HEK293 (cell line): Measurements from ENCODE around the gene CYP2D6.
"Not testable (repeated sequence)": the region's sequence is repeated elsewhere in the genome, so short reads cannot be mapped to it uniquely, and the experiment has no call there.

ENCODE experiments used
- CTCF ChIA-PET: fragments of 350-600 bp; formaldehyde crosslinking; extraction: SDS; loops from one replicate; lab custom pipeline; 2021; ENCODE audit warnings: antibody characterized with exemption; lab: Yijun Ruan, JAX
- POLR2A ChIA-PET: fragments of 300-600 bp; formaldehyde crosslinking; extraction: SDS; loops from one replicate; lab custom pipeline; 2020; ENCODE audit warnings: antibody characterized with exemption, inconsistent platforms; lab: Yijun Ruan, JAX
- H3K27ac ChIP-seq: fragments of 200-500 bp; sonication (Bioruptor generic); 2 replicates; pipeline ENCODE4 v1.5.1; 2014; ENCODE audit warnings: low read depth, low read length, control low read depth, inconsistent platforms; ENCODE audit errors: extremely low read depth
- H3K36me3 ChIP-seq, 2 experiments: fragments of 200-500 bp in 1 of 2; sonication (Bioruptor generic) in 1 of 2; 1 replicate in 1 of 2; 2 replicates in 1 of 2; pipeline ENCODE4 v1.5.1; 2014 to 2017; ENCODE audit warnings: inconsistent platforms in 2 of 2, low read length in 2 of 2; ENCODE audit not compliant: control insufficient read depth in 2 of 2, insufficient read depth in 1 of 2
- H3K4me1 ChIP-seq: fragments of 200-500 bp; sonication (Bioruptor generic); 2 replicates; pipeline ENCODE4 v1.5.1; 2014; ENCODE audit warnings: mild to moderate bottlenecking, low read length, inconsistent platforms; ENCODE audit not compliant: control insufficient read depth, insufficient read depth
- H3K4me3 ChIP-seq: 2 replicates; pipeline ENCODE4 v1.5.1; 2011; ENCODE audit warnings: low read depth, mild to moderate bottlenecking, control low read depth, low read length, moderate library complexity
- H3K9me3 ChIP-seq: fragments of 200-500 bp; sonication (Bioruptor generic); 2 replicates; pipeline ENCODE4 v1.5.1; 2014; ENCODE audit warnings: low read depth, low read length, inconsistent platforms; ENCODE audit not compliant: control insufficient read depth, insufficient read depth
- FEZF1 ChIP-seq: fragments of 450-650 bp; formaldehyde crosslinking; IDR thresholded peaks from 2 replicates; pipeline ENCODE4 v1.5.1; 2016; ENCODE audit warnings: missing biosample characterization, missing genetic modification characterization
- HOXD13 ChIP-seq: sonication (generic); formaldehyde crosslinking; IDR thresholded peaks from 2 replicates; pipeline ENCODE4 v1.8.0; 2022; ENCODE audit warnings: missing genetic modification reagents, borderline replicate concordance
- ZBTB26 ChIP-seq: fragments of 450-650 bp; formaldehyde crosslinking; optimal IDR thresholded peaks from 2 replicates; pipeline ENCODE3; 2016; ENCODE audit warnings: missing biosample characterization, mild to moderate bottlenecking, missing genetic modification characterization
- ZBTB44 ChIP-seq: fragments of 450-650 bp; IDR thresholded peaks from 2 replicates; pipeline ENCODE4 v1.5.1; 2018; ENCODE audit warnings: missing biosample characterization, mild to moderate bottlenecking, missing genetic modification characterization
- ZBTB7A ChIP-seq: fragments of 450-650 bp; formaldehyde crosslinking; IDR thresholded peaks from 2 replicates; pipeline ENCODE4 v1.5.1; 2016; ENCODE audit warnings: low read depth, missing biosample characterization, missing genetic modification characterization
- ZNF112 ChIP-seq: fragments of 450-650 bp; formaldehyde crosslinking; IDR thresholded peaks from 2 replicates; pipeline ENCODE4 v1.5.0; 2017; ENCODE audit warnings: missing biosample characterization, missing genetic modification characterization
- ZNF23 ChIP-seq: fragments of 450-650 bp; formaldehyde crosslinking; IDR thresholded peaks from 2 replicates; pipeline ENCODE4 v1.5.1; 2016; ENCODE audit warnings: missing biosample characterization, missing genetic modification characterization, borderline replicate concordance
- ZNF354C ChIP-seq: fragments of 450-650 bp; formaldehyde crosslinking; IDR thresholded peaks from 2 replicates; pipeline ENCODE4 v1.5.1; 2016; ENCODE audit warnings: missing biosample characterization, missing genetic modification characterization, low read depth, borderline replicate concordance
- ZNF433 ChIP-seq: fragments of 450-650 bp; formaldehyde crosslinking; IDR thresholded peaks from 2 replicates; pipeline ENCODE4 v1.5.1; 2016; ENCODE audit warnings: missing biosample characterization, missing genetic modification characterization, low read depth
- ZNF530 ChIP-seq: fragments of 450-650 bp; formaldehyde crosslinking; IDR thresholded peaks from 2 replicates; pipeline ENCODE4 v1.5.1; 2016; ENCODE audit warnings: low read depth, missing biosample characterization, missing genetic modification characterization
- ZNF548 ChIP-seq: fragments of 450-650 bp; formaldehyde crosslinking; IDR thresholded peaks from 2 replicates; pipeline ENCODE4 v1.5.1; 2016; ENCODE audit warnings: missing biosample characterization, missing genetic modification characterization
- ZNF549 ChIP-seq: fragments of 450-650 bp; IDR thresholded peaks from 2 replicates; pipeline ENCODE4 v1.5.1; 2018; ENCODE audit warnings: missing biosample characterization, missing genetic modification characterization, mild to moderate bottlenecking, inconsistent platforms, moderate library complexity
- ZNF580 ChIP-seq: fragments of 450-650 bp; formaldehyde crosslinking; IDR thresholded peaks from 2 replicates; pipeline ENCODE4 v1.5.1; 2016; ENCODE audit warnings: missing biosample characterization, missing genetic modification characterization
- ZNF645 ChIP-seq: fragments of 450-650 bp; formaldehyde crosslinking; IDR thresholded peaks from 2 replicates; pipeline ENCODE4; 2016; ENCODE audit warnings: missing biosample characterization, missing genetic modification characterization
- ZNF677 ChIP-seq: fragments of 450-650 bp; IDR thresholded peaks from 2 replicates; pipeline ENCODE4 v1.5.0; 2018; ENCODE audit warnings: missing biosample characterization, mild to moderate bottlenecking, missing genetic modification characterization, moderate library complexity
- ZNF692 ChIP-seq: fragments of 450-650 bp; formaldehyde crosslinking; IDR thresholded peaks from 2 replicates; pipeline ENCODE4 v1.5.1; 2016; ENCODE audit warnings: missing biosample characterization, missing genetic modification characterization
- ZNF707 ChIP-seq: fragments of 450-650 bp; formaldehyde crosslinking; IDR thresholded peaks from 2 replicates; pipeline ENCODE4 v1.5.1; 2016; ENCODE audit warnings: missing biosample characterization, missing genetic modification characterization
- ZNF747 ChIP-seq: fragments of 450-650 bp; formaldehyde crosslinking; IDR thresholded peaks from 2 replicates; pipeline ENCODE4 v1.5.1; 2016; ENCODE audit warnings: missing biosample characterization, missing genetic modification characterization

CYP2D6 gene

GRCh38 chr22:42130639-42131431 is at the start of gene CYP2D6:
CYP2D6 (minus strand) TSS chr22:42130810; CDS start chr22:42130791, 19 bp downstream.
- H3K9me3 ChIP-seq, H3K36me3 ChIP-seq, H3K27ac ChIP-seq, POLR2A ChIA-PET, H3K4me1 ChIP-seq, H3K4me3 ChIP-seq: not testable (repeated sequence)
- CTCF ChIA-PET: interaction anchor here (0.7 kb wide), 1 partner anchor 433 kb away, joined by 5 read pairs; no protein-coding TSS in a partner anchor

- TF ChIP-seq ZBTB26 (tag by site-specific recombination) (no peak), ZNF677 (tag by site-specific recombination) (no peak), ZNF530 (tag by site-specific recombination) (no peak), ZNF692 (tag by site-specific recombination) (no peak), ZNF354C (tag by site-specific recombination) (no peak), ZNF433 (no peak), ZNF548 (tag by site-specific recombination) (no peak), ZNF549 (no peak), ZNF580 (tag by site-specific recombination) (no peak), ZNF645 (tag by site-specific recombination) (no peak), ZNF23 (tag by site-specific recombination) (no peak), HOXD13 (CRISPR knock-in tag) (no peak), ZBTB7A (tag by site-specific recombination) (no peak)
- H3K4me3 ChIP-seq: no peak overlapping the region
- CTCF ChIA-PET: interaction anchor here (0.8 kb wide), 1 partner anchor 255 kb away, joined by 3 read pairs; no protein-coding TSS in a partner anchor
- H3K9me3 ChIP-seq: no peaks in the 10 kb centered on the region
- POLR2A ChIA-PET: no interaction called here
- H3K4me1 ChIP-seq: no peaks in the 10 kb centered on the region
- peaks cover 0 to 23% of the 10 kb centered on the region in 2 experiments; a peak in 2 of 3 replicates for H3K36me3 ChIP-seq
- no peak overlapping the region for H3K27ac ChIP-seq
Observed at GRCh38 chr22:42179616-42180015, 49.0 kb upstream of the CYP2D6 start.

GRCh38 chr22:42178910-42179519 is 48.4 kb upstream of the CYP2D6 start:
- POLR2A ChIA-PET: no interaction called here
- H3K9me3 ChIP-seq: no peaks in the 10 kb centered on the region
- H3K4me1 ChIP-seq: no peaks in the 10 kb centered on the region
- H3K4me3 ChIP-seq: no peak overlapping the region
- peaks cover 0 to 23% of the 10 kb centered on the region in 2 experiments; a peak in 2 of 3 replicates for H3K36me3 ChIP-seq
- TF ChIP-seq ZNF707 (tag by site-specific recombination) (no peak), ZNF692 (tag by site-specific recombination) (no peak), ZNF747 (tag by site-specific recombination) (no peak), ZBTB44 (tag by site-specific recombination) (no peak), FEZF1 (no peak), ZNF112 (tag by site-specific recombination) (no peak)
- TF ChIP-seq, all 188 proteins: peak for 0
- H3K27ac ChIP-seq: no peak overlapping the region
- CTCF ChIA-PET: interaction anchor here (0.8 kb wide), 2 partner anchors 9 to 255 kb away, joined by 3 read pairs; no protein-coding TSS in a partner anchor
